Measurements from ENCODE around the gene CYB5R2.

Gene CYB5R2

GRCh38 chr11:7636350-7636749 lies 37.0 kb downstream of the CYB5R2 start:
- no peak for DNase-seq

GRCh38 chr11:7635708-7636107 lies 37.6 kb downstream of the CYB5R2 start:
- DNase-seq = no peak

GRCh38 chr11:7635137-7635536 lies 38.2 kb downstream of the CYB5R2 start:
- no peak for DNase-seq

GRCh38 chr11:7632211-7632610 lies 41.1 kb downstream of the CYB5R2 start:
- no peak for DNase-seq

- DNase-seq = no peak
These were observed 43.3 kb downstream of the CYB5R2 start for GRCh38 chr11:7630002-7630401.

GRCh38 chr11:7628660-7629059 lies 44.6 kb downstream of the CYB5R2 start:
- no peak for DNase-seq

- no peak for DNase-seq
These were observed 50.6 kb downstream of the CYB5R2 start for GRCh38 chr11:7622721-7623120.

GRCh38 chr11:7621554-7621953 lies 51.7 kb downstream of the CYB5R2 start:
- DNase-seq = no peak

GRCh38 chr11:7621090-7621489 lies 52.2 kb downstream of the CYB5R2 start:
- DNase-seq = no peak

GRCh38 chr11:7619322-7619721 lies 54.0 kb downstream of the CYB5R2 start:
- no peak for DNase-seq

- DNase-seq = no peak
These were observed 56.3 kb downstream of the CYB5R2 start for GRCh38 chr11:7617032-7617431.
